H1 (cell line): ENCODE measurements around the gene INHA. TPM values are rescaled to one million over a fixed set of nuclear protein-coding genes. Genes with fewer than 3 reads are reported as not detected.

Experiments used
- CTCF ChIA-PET: fragments of 300-600 bp; sonication (Branson Sonifier 250); formaldehyde crosslinking; loops from one replicate; lab custom pipeline; 2021; ENCODE audit not compliant: partially characterized antibody; lab: Charles Lee
- POLR2A ChIA-PET: fragments of 300-600 bp; sonication (Branson Sonifier 250); formaldehyde crosslinking; loops from one replicate; lab custom pipeline; 2021; ENCODE audit warnings: inconsistent platforms; ENCODE audit not compliant: partially characterized antibody; lab: Charles Lee
- DNase-seq, 2 experiments: peaks; one replicate each; pipeline versions ENCODE4 v3.0.0 to v3.0.0-alpha.2; 2010 to 2022; ENCODE audit warnings: low spot score in 2 of 2, low read depth in 1 of 2, mixed read lengths in 1 of 2
- FAIRE-seq: peaks from 2 replicates; lab custom pipeline; 2011; peaks lifted over from hg19 to GRCh38; lab: Jason Lieb, UNC
- H2AFZ ChIP-seq: 2 replicates; pipeline ENCODE4 v1.8.1; 2012; ENCODE audit warnings: low read length, inconsistent platforms
- H2AK5ac ChIP-seq: 2 replicates; pipeline ENCODE4 v1.6.1; 2013; ENCODE audit warnings: low read depth, low read length
- H2BK120ac ChIP-seq: replicated peaks from 2 replicates; pipeline ENCODE3; 2013; ENCODE audit warnings: low read depth, low read length, inconsistent platforms
- H2BK12ac ChIP-seq: 2 replicates; pipeline ENCODE4 v1.6.1; 2013; ENCODE audit warnings: low read depth, low read length
- H2BK15ac ChIP-seq: 2 replicates; pipeline ENCODE4 v1.6.1; 2013; ENCODE audit warnings: low read length
- H2BK20ac ChIP-seq: 2 replicates; pipeline ENCODE4 v1.6.1; 2013; ENCODE audit warnings: low read length
- H2BK5ac ChIP-seq: 2 replicates; pipeline ENCODE4 v1.6.1; 2013; ENCODE audit warnings: low read depth, low read length
- H3K14ac ChIP-seq: 2 replicates; pipeline ENCODE4 v1.6.1; 2013; ENCODE audit warnings: inconsistent platforms; ENCODE audit not compliant: insufficient read length
- H3K18ac ChIP-seq: 2 replicates; pipeline ENCODE4 v1.6.1; 2013; ENCODE audit warnings: low read length; ENCODE audit errors: extremely low read depth
- H3K23ac ChIP-seq: 2 replicates; pipeline ENCODE4 v1.6.1; 2013; ENCODE audit warnings: inconsistent platforms; ENCODE audit not compliant: insufficient read length
- H3K23me2 ChIP-seq: 2 replicates; pipeline ENCODE4 v1.6.1; 2013; ENCODE audit warnings: low read depth, low read length
- H3K27ac ChIP-seq: 2 replicates; pipeline ENCODE4 v1.6.1; 2011; ENCODE audit warnings: low read depth, low read length, inconsistent platforms
- H3K27me3 ChIP-seq, 4 experiments: replicated peaks in 1 of 4; 1 replicate in 1 of 4; 2 replicates in 3 of 4; pipeline versions ENCODE4 v1.6.1 to v1.8.1; 2011 to 2013; ENCODE audit warnings: low read length in 3 of 4, mild to moderate bottlenecking in 3 of 4, inconsistent platforms in 2 of 4, mixed read lengths in 2 of 4, moderate library complexity in 1 of 4; ENCODE audit not compliant: control insufficient read depth in 3 of 4, insufficient read depth in 3 of 4; ENCODE audit errors: extremely low read depth in 1 of 4
- H3K36me3 ChIP-seq, 4 experiments: 2 replicates each; pipeline versions ENCODE4 v1.6.1 to v1.8.1; 2011 to 2013; ENCODE audit warnings: mild to moderate bottlenecking in 4 of 4, low read length in 3 of 4, moderate library complexity in 2 of 4, control low read depth in 1 of 4, inconsistent platforms in 1 of 4; ENCODE audit not compliant: insufficient read depth in 4 of 4, control insufficient read depth in 2 of 4
- H3K4ac ChIP-seq: replicated peaks from 2 replicates; pipeline ENCODE3; 2013; ENCODE audit warnings: low read length, low read depth, mixed read lengths, inconsistent platforms; ENCODE audit not compliant: insufficient read length
- H3K4me1 ChIP-seq, 4 experiments: replicated peaks in 1 of 4; 1 replicate in 1 of 4; 2 replicates in 3 of 4; pipeline versions ENCODE4 v1.6.1 to v1.8.1; 2011 to 2013; ENCODE audit warnings: low read length in 3 of 4, inconsistent platforms in 2 of 4, mixed read lengths in 1 of 4; ENCODE audit not compliant: insufficient read depth in 4 of 4, control insufficient read depth in 3 of 4
- H3K4me2 ChIP-seq, 2 experiments: 2 replicates each; pipeline versions ENCODE4 v1.6.1 to v1.8.1; 2011 to 2013; ENCODE audit warnings: low read depth in 2 of 2, low read length in 2 of 2, control low read depth in 1 of 2, inconsistent platforms in 1 of 2, mild to moderate bottlenecking in 1 of 2; ENCODE audit not compliant: insufficient read depth in 1 of 2
- H3K4me3 ChIP-seq, 4 experiments: fragments of 200-600, 300-600 bp in 1 of 4; sonication (generic), shearing (Covaris generic), sonication (Bioruptor Twin) in 1 of 4; 2 replicates each; pipeline versions ENCODE4 v1.5.1 to v1.8.1; 2011 to 2016; ENCODE audit warnings: low read length in 4 of 4, low read depth in 3 of 4, control low read depth in 2 of 4, inconsistent platforms in 2 of 4, mild to moderate bottlenecking in 2 of 4, mixed read lengths in 1 of 4, moderate library complexity in 1 of 4; ENCODE audit not compliant: insufficient read depth in 2 of 4; ENCODE audit errors: extremely low read depth in 1 of 4
- H3K56ac ChIP-seq: replicated peaks from 2 replicates; pipeline ENCODE3; 2013; ENCODE audit warnings: low read depth, mild to moderate bottlenecking, mixed read lengths, low read length, inconsistent platforms; ENCODE audit not compliant: insufficient read length
- H3K79me1 ChIP-seq: 2 replicates; pipeline ENCODE4 v1.6.1; 2013; ENCODE audit warnings: low read depth, low read length, control low read depth
- H3K79me2 ChIP-seq, 2 experiments: 2 replicates each; pipeline versions ENCODE4 v1.6.1 to v1.8.1; 2012 to 2013; ENCODE audit warnings: low read length in 2 of 2, mild to moderate bottlenecking in 2 of 2, inconsistent platforms in 1 of 2; ENCODE audit not compliant: insufficient read depth in 2 of 2, control insufficient read depth in 1 of 2
- H3K9ac ChIP-seq, 4 experiments: replicated peaks in 1 of 4; 1 replicate in 1 of 4; 2 replicates in 3 of 4; pipeline versions ENCODE4 v1.6.1 to v1.8.1; 2011 to 2013; ENCODE audit warnings: low read depth in 3 of 4, low read length in 3 of 4, control low read depth in 2 of 4, mild to moderate bottlenecking in 2 of 4, moderate library complexity in 2 of 4, inconsistent platforms in 1 of 4; ENCODE audit errors: extremely low read depth in 1 of 4
- H3K9me3 ChIP-seq, 2 experiments: 2 replicates each; pipeline versions ENCODE4 v1.6.1 to v1.8.1; 2012 to 2013; ENCODE audit warnings: mild to moderate bottlenecking in 2 of 2, moderate library complexity in 2 of 2, control low read depth in 1 of 2, inconsistent platforms in 1 of 2, low read depth in 1 of 2, low read length in 1 of 2, mixed read lengths in 1 of 2; ENCODE audit not compliant: insufficient read depth in 2 of 2
- H4K20me1 ChIP-seq, 2 experiments: replicated peaks in 1 of 2; 2 replicates each; pipeline versions ENCODE3 to v1.8.1; 2011 to 2013; ENCODE audit warnings: inconsistent platforms in 2 of 2, low read length in 2 of 2, mild to moderate bottlenecking in 1 of 2; ENCODE audit not compliant: insufficient read depth in 2 of 2, control insufficient read depth in 1 of 2
- H4K5ac ChIP-seq: 2 replicates; pipeline ENCODE4 v1.6.1; 2013; ENCODE audit warnings: low read length, low read depth, mixed read lengths, inconsistent platforms; ENCODE audit not compliant: insufficient read length
- H4K8ac ChIP-seq: 2 replicates; pipeline ENCODE4 v1.8.0; 2013; ENCODE audit warnings: mild to moderate bottlenecking, moderate library complexity, low read length, inconsistent platforms; ENCODE audit not compliant: insufficient read depth; ENCODE audit errors: extremely low read depth
- H4K91ac ChIP-seq: replicated peaks from 2 replicates; pipeline ENCODE3; 2013; ENCODE audit warnings: low read length, mixed read lengths, inconsistent platforms; ENCODE audit not compliant: insufficient read length
- EP300 ChIP-seq, 2 experiments: IDR thresholded peaks; 1 replicate in 1 of 2; 2 replicates in 1 of 2; pipeline ENCODE4 v1.6.1; 2011 to 2012; ENCODE audit warnings: low read depth in 2 of 2, low read length in 2 of 2, mild to moderate bottlenecking in 2 of 2, borderline replicate concordance in 1 of 2, inconsistent platforms in 1 of 2, moderate library complexity in 1 of 2
- EZH2 ChIP-seq: fragments of 200-600 bp; sonication (generic); IDR thresholded peaks from 2 replicates; pipeline ENCODE4 v1.7.1; 2012; ENCODE audit warnings: low read depth, mild to moderate bottlenecking, moderate library complexity, low read length, inconsistent platforms; ENCODE audit not compliant: severe bottlenecking
- FOSL1 ChIP-seq: IDR thresholded peaks from 2 replicates; pipeline ENCODE4 v1.6.1; 2011; ENCODE audit warnings: mild to moderate bottlenecking, low read depth, low read length, moderate library complexity; ENCODE audit not compliant: insufficient read depth
- HDAC2 ChIP-seq, 2 experiments: fragments of 300-600 bp in 1 of 2; sonication (generic) in 1 of 2; IDR thresholded peaks; 2 replicates each; pipeline ENCODE4 v1.6.1; 2011 to 2012; ENCODE audit warnings: low read depth in 2 of 2, low read length in 2 of 2, mild to moderate bottlenecking in 2 of 2, moderate library complexity in 2 of 2, borderline replicate concordance in 1 of 2, inconsistent platforms in 1 of 2
- KDM4A ChIP-seq: IDR thresholded peaks from one replicate; pipeline ENCODE4 v1.7.1; 2012; ENCODE audit warnings: low read depth, mild to moderate bottlenecking, moderate library complexity, low read length, inconsistent platforms; ENCODE audit not compliant: severe bottlenecking
- PHF8 ChIP-seq: fragments of 200-600 bp; sonication (generic); conservative IDR thresholded peaks from 2 replicates; pipeline ENCODE4 v1.7.1; 2012; ENCODE audit warnings: low read depth, mild to moderate bottlenecking, inconsistent platforms, low read length, moderate library complexity
- RNF2 ChIP-seq: fragments of 200-900, 300-1000 bp; sonication (generic); IDR thresholded peaks from 2 replicates; pipeline ENCODE4 v1.7.1; 2016; ENCODE audit warnings: borderline replicate concordance, low read depth, mild to moderate bottlenecking, antibody characterized with exemption, low read length; ENCODE audit not compliant: poor library complexity, severe bottlenecking; ENCODE audit errors: missing control alignments
- RXRA ChIP-seq: IDR thresholded peaks from 2 replicates; pipeline ENCODE4 v1.6.1; 2011; ENCODE audit warnings: low read depth, mild to moderate bottlenecking, low read length, moderate library complexity; ENCODE audit not compliant: insufficient read depth
- ZNF274 ChIP-seq: IDR thresholded peaks from 2 replicates; pipeline ENCODE4 v1.7.0; 2012; ENCODE audit warnings: low read length, borderline replicate concordance; ENCODE audit errors: extremely low read depth
- WGBS, 2 experiments: shearing (Covaris generic) in 1 of 2; methylation state at CpG; one replicate each; pipeline versions ENCODE4 v1.1.6 to v1.1.7; 2013 to 2015; ENCODE audit warnings: low lambda C conversion rate in 2 of 2, mixed read lengths in 2 of 2, inconsistent platforms in 1 of 2, low coverage in 1 of 2, missing lambda C conversion rate in 1 of 2; ENCODE audit not compliant: insufficient replicate concordance in 2 of 2, insufficient coverage in 1 of 2, insufficient read length in 1 of 2; ENCODE audit errors: extremely low coverage in 1 of 2, missing lambda C conversion rate in 1 of 2; 5-methylcytosine and 5-hydroxymethylcytosine counted together
- polyA plus RNA-seq, 7 experiments: library from polyadenylated mRNA; depleted of rRNA in 3 of 7; stranded (reverse) in 5 of 7; unstranded in 2 of 7; fragments of >200 nt in 5 of 7; fragments of 200-250 nt in 2 of 7; gene quantifications; 1 replicate in 5 of 7; 2 replicates in 1 of 7; 4 replicates in 1 of 7; pipeline versions ENCODE4 v1.2.1 to v1.2.3, GENCODE V29; 2011 to 2013; ENCODE audit warnings: missing spikeins in 2 of 7, mixed read lengths in 2 of 7
- total RNA-seq: library from RNA; stranded (reverse); fragmentation: NEBNext Ultra II Directional; extraction: Animal tissue kit (Norgen Biotek cat#: 25700); gene quantifications from 2 replicates; pipeline ENCODE4 v1.2.1, GENCODE V29; 2021
- TF ChIP-seq, protein P1 (sequence below): IDR thresholded peaks from 2 replicates; pipeline ENCODE4 v1.6.1; 2012; ENCODE audit warnings: inconsistent platforms

Gene INHA
- total and polyA plus RNA-seq, 2 of the 8 experiments (the other 6 are each of a cell fraction or from before 2014, with no cell fraction given): 0.65 to 2.7 TPM

- Histone ChIP-seq H2BK5ac (no peak overlapping the region), H3K14ac (no peak overlapping the region), H2AFZ (no peak overlapping the region), H4K8ac (peak overlapping the region; percentile 82; the same call in 1 of the 2 replicates), H2BK12ac (no peak overlapping the region), H4K5ac (no peak overlapping the region), H3K27ac (no peak overlapping the region), H3K23ac (no peak overlapping the region), H2BK20ac (no peak overlapping the region), H4K20me1 (peaks cover 0 to 5% of the 10 kb centered on the region in 2 experiments), H3K9me3 (no peaks in the 10 kb centered on the region), H4K91ac (no peak overlapping the region), H3K4me2 (no peak overlapping the region), H3K36me3 (peaks cover 0 to 13% (median 0%) of the 10 kb centered on the region in 4 experiments; a peak in 3 of 8 replicates), H2AK5ac (no peak overlapping the region), H3K79me2 (no peaks in the 10 kb centered on the region), H3K4me3 (no peak overlapping the region), H3K18ac (no peak overlapping the region), H3K9ac (no peak overlapping the region), H2BK15ac (0 out of 2 replicates have a peak overlapping the region, but pooled peaks have one; percentile 18), H3K4me1 (peaks cover 0 to 26% (median 15%) of the 10 kb centered on the region in 4 experiments; a peak in 6 of 7 replicates), H3K4ac (no peak overlapping the region)
- no peak for DNase-seq
- WGBS, 2 experiments: 88% methylated on average over 19 of the region's 19 CpGs; no CpG with 5 or more reads in 1 of the 2 experiments
- POLR2A ChIA-PET: interaction anchor here (0.8 to 17.5 kb wide), 5 partner anchors 8 to 40 kb away, joined by 4 to 293 read pairs (median 21); partner anchors contain the start of genes CHPF, INHA, OBSL1 and TMEM198
- CTCF ChIA-PET: interaction anchor here (0.9 to 19.7 kb wide), 8 partner anchors 11 to 153 kb away, joined by 3 to 293 read pairs (median 12); partner anchors contain the start of genes CHPF, STK11IP and TMEM198
- no peak for TF ChIP-seq HDAC2 (IDR thresholded peaks at IDR 0.05; ENCODE audit: borderline replicate concordance in 1 of 2, low read depth in 2 of 2, low read length in 2 of 2)
- no peak for TF ChIP-seq ZNF274
- TF ChIP-seq, protein P1, sequence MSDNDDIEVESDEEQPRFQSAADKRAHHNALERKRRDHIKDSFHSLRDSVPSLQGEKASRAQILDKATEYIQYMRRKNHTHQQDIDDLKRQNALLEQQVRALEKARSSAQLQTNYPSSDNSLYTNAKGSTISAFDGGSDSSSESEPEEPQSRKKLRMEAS: no peak
- no peak for TF ChIP-seq EZH2
- TF ChIP-seq EP300 (IDR thresholded peaks at IDR 0.05; ENCODE audit: borderline replicate concordance in 1 of 2, low read depth in 2 of 2, low read length in 2 of 2): no peak
- no peak for TF ChIP-seq RNF2
- no peak for TF ChIP-seq FOSL1
- TF ChIP-seq RXRA: no peak
- no peak for TF ChIP-seq PHF8
- TF ChIP-seq KDM4A: no peak
- TF ChIP-seq, all 59 proteins: peak for 0
- H3K23me2 ChIP-seq: peaks cover 12% of the 10 kb centered on the region; the same call in 1 of the 2 replicates
- no peak overlapping the region for H3K56ac ChIP-seq
- no peak for FAIRE-seq
- peaks cover 0 to 14% (median 11%) of the 10 kb centered on the region in 4 experiments; a peak in 5 of 7 replicates for H3K27me3 ChIP-seq
- H2BK120ac ChIP-seq: no peak overlapping the region
- no peaks in the 10 kb centered on the region for H3K79me1 ChIP-seq
Observed at GRCh38 chr2:219556413-219556812, 15.7 kb upstream of the INHA start.
